IMR-90 (cell line): ENCODE results near the gene PGBD5. TPM values are rescaled to one million over a fixed set of nuclear protein-coding genes. Genes with fewer than 3 reads are reported as not detected.

Experiments
- ATAC-seq: fragments of 200-7000 bp; cut with Tn5 transposase; 2 replicates; pipeline ENCODE4 v1.9.1; 2020; ENCODE audit warnings: low read depth, mild to moderate bottlenecking, moderate library complexity
- BruUV-seq: library from RNA; stranded (reverse); fragments of 400-500 nt; replicated peaks from 2 replicates; lab custom pipeline; 2021; lab: Mats Ljungman, UMichigan
- CTCF ChIA-PET: fragments of 300-600 bp; formaldehyde crosslinking; extraction: SDS; loops from one replicate; lab custom pipeline; 2021; ENCODE audit warnings: antibody characterized with exemption; lab: Yijun Ruan, JAX
- POLR2A ChIA-PET: fragments of 300-600 bp; sonication (Branson Sonifier 250); formaldehyde crosslinking; loops from one replicate; lab custom pipeline; 2022; ENCODE audit warnings: antibody characterized with exemption; ENCODE audit not compliant: unreplicated experiment; lab: Charles Lee
- DNase-seq: peaks from one replicate; pipeline ENCODE4 v3.0.0; 2013
- H2AFZ ChIP-seq: replicated peaks from 2 replicates; pipeline ENCODE3; 2013; ENCODE audit warnings: low read length, mild to moderate bottlenecking; ENCODE audit not compliant: poor library complexity
- H2AK5ac ChIP-seq: 2 replicates; pipeline ENCODE4 v1.6.1; 2013; ENCODE audit warnings: low read depth, low read length, inconsistent platforms
- H2AK9ac ChIP-seq: replicated peaks from 2 replicates; pipeline ENCODE3; 2013; ENCODE audit warnings: mild to moderate bottlenecking, low read depth, low read length, moderate library complexity; ENCODE audit not compliant: poor library complexity
- H2BK120ac ChIP-seq: 2 replicates; pipeline ENCODE4 v1.6.1; 2013; ENCODE audit warnings: low read depth, low read length, inconsistent platforms
- H2BK15ac ChIP-seq: 3 replicates; pipeline ENCODE4 v1.6.1; 2013; ENCODE audit warnings: low read depth, low read length, inconsistent platforms
- H2BK20ac ChIP-seq: 2 replicates; pipeline ENCODE4 v1.6.1; 2013; ENCODE audit warnings: low read depth, mild to moderate bottlenecking, inconsistent platforms, low read length, moderate library complexity
- H2BK5ac ChIP-seq: 2 replicates; pipeline ENCODE4 v1.6.1; 2013; ENCODE audit warnings: mild to moderate bottlenecking, low read depth, low read length, inconsistent platforms; ENCODE audit not compliant: poor library complexity, severe bottlenecking
- H3K14ac ChIP-seq: replicated peaks from 2 replicates; pipeline ENCODE4 v1.6.1; 2013; ENCODE audit warnings: low read depth, low read length, inconsistent platforms
- H3K18ac ChIP-seq: 2 replicates; pipeline ENCODE4 v1.6.1; 2013; ENCODE audit warnings: low read depth, low read length, control low read depth
- H3K23ac ChIP-seq: 2 replicates; pipeline ENCODE4 v1.6.1; 2013; ENCODE audit warnings: low read depth, low read length, inconsistent platforms
- H3K27ac ChIP-seq: 2 replicates; pipeline ENCODE4 v1.5.1; 2013; ENCODE audit warnings: mild to moderate bottlenecking, control low read depth, low read length; ENCODE audit not compliant: insufficient read depth
- H3K27me3 ChIP-seq: 2 replicates; pipeline ENCODE4 v1.6.1; 2013; ENCODE audit warnings: low read length; ENCODE audit not compliant: control insufficient read depth, insufficient read depth
- H3K36me3 ChIP-seq: 2 replicates; pipeline ENCODE4 v1.6.1; 2013; ENCODE audit warnings: low read length, mixed read lengths; ENCODE audit not compliant: control insufficient read depth, insufficient read depth
- H3K4ac ChIP-seq: 2 replicates; pipeline ENCODE4 v1.6.1; 2013; ENCODE audit warnings: low read depth, low read length, inconsistent platforms
- H3K4me1 ChIP-seq: 2 replicates; pipeline ENCODE4 v1.6.1; 2013; ENCODE audit warnings: low read length, mixed read lengths; ENCODE audit not compliant: control insufficient read depth, insufficient read depth
- H3K4me2 ChIP-seq: 2 replicates; pipeline ENCODE4 v1.6.1; 2013; ENCODE audit warnings: low read depth, mild to moderate bottlenecking, control low read depth, low read length, moderate library complexity
- H3K4me3 ChIP-seq: 2 replicates; pipeline ENCODE4 v1.5.1; 2013; ENCODE audit warnings: low read depth, mild to moderate bottlenecking, control low read depth, low read length, moderate library complexity; ENCODE audit not compliant: insufficient read depth
- H3K56ac ChIP-seq: 2 replicates; pipeline ENCODE4 v1.6.1; 2013; ENCODE audit warnings: low read length, inconsistent platforms; ENCODE audit not compliant: insufficient read depth; ENCODE audit errors: extremely low read depth
- H3K79me1 ChIP-seq, 2 experiments: 2 replicates each; pipeline ENCODE4 v1.6.1; 2013; ENCODE audit warnings: low read length in 2 of 2, inconsistent platforms in 1 of 2, low read depth in 1 of 2
- H3K9ac ChIP-seq: 2 replicates; pipeline ENCODE4 v1.6.1; 2013; ENCODE audit warnings: low read depth, low read length, control low read depth
- H3K9me1 ChIP-seq: 2 replicates; pipeline ENCODE4 v1.6.1; 2013; ENCODE audit warnings: low read length, inconsistent platforms; ENCODE audit not compliant: insufficient read depth
- H3K9me3 ChIP-seq: 2 replicates; pipeline ENCODE4 v1.6.1; 2013; ENCODE audit warnings: low read length; ENCODE audit not compliant: control insufficient read depth, insufficient read depth
- H4K20me1 ChIP-seq: 2 replicates; pipeline ENCODE4 v1.6.1; 2013; ENCODE audit warnings: low read length, inconsistent platforms; ENCODE audit not compliant: insufficient read depth
- H4K5ac ChIP-seq: 2 replicates; pipeline ENCODE4 v1.6.1; 2013; ENCODE audit warnings: mild to moderate bottlenecking, low read depth, low read length, control low read depth
- H4K8ac ChIP-seq, 2 experiments: 2 replicates each; pipeline ENCODE4 v1.6.1; 2013; ENCODE audit warnings: low read depth in 2 of 2, low read length in 2 of 2, control low read depth in 1 of 2, inconsistent platforms in 1 of 2
- H4K91ac ChIP-seq: 2 replicates; pipeline ENCODE4 v1.6.1; 2013; ENCODE audit warnings: low read depth, low read length, inconsistent platforms; ENCODE audit not compliant: insufficient read depth
- BHLHE40 ChIP-seq: fragments of 150-350 bp; IDR thresholded peaks from 2 replicates; pipeline ENCODE4 v1.6.1; 2016; ENCODE audit warnings: mild to moderate bottlenecking, low read depth, low read length
- CEBPB ChIP-seq: IDR thresholded peaks from 2 replicates; pipeline ENCODE4 v1.6.1; 2012; ENCODE audit warnings: low read depth, low read length, improper control_type of control experiment
- CHD1 ChIP-seq: IDR thresholded peaks from 2 replicates; pipeline ENCODE4 v1.6.1; 2012; ENCODE audit warnings: low read depth, low read length, improper control_type of control experiment
- NFE2L2 ChIP-seq: fragments of 150-350 bp; IDR thresholded peaks from 2 replicates; pipeline ENCODE4 v1.6.1; 2016; ENCODE audit warnings: low read depth, mild to moderate bottlenecking, low read length
- RCOR1 ChIP-seq: IDR thresholded peaks from 2 replicates; pipeline ENCODE4 v1.6.1; 2012; ENCODE audit warnings: mild to moderate bottlenecking, low read length, improper control_type of control experiment; ENCODE audit not compliant: insufficient replicate concordance
- SMC3 ChIP-seq: fragments of 150-350 bp; IDR thresholded peaks from 2 replicates; pipeline ENCODE4 v1.6.1; 2016; ENCODE audit warnings: low read depth, mild to moderate bottlenecking, antibody characterized with exemption, low read length, moderate library complexity
- WGBS, 2 experiments: methylation state at CpG; one replicate each; pipeline versions ENCODE4 v1.1.5 to v1.1.7; 2013; ENCODE audit warnings: missing lambda C conversion rate in 2 of 2; ENCODE audit not compliant: insufficient read length in 1 of 2; ENCODE audit errors: extremely low coverage in 2 of 2; 5-methylcytosine and 5-hydroxymethylcytosine counted together
- dilution Hi-C: fragments of 300-500 bp; cut with HindIII; formaldehyde crosslinking; loops from one replicate; pipeline ENCODE4 v1.14.3; 2018; ENCODE audit warnings: low sequenced_read_pairs; ENCODE audit not compliant: unreplicated experiment
- in situ Hi-C: fragments of 300-500 bp; cut with MboI; formaldehyde crosslinking; loops from 3 replicates; pipeline ENCODE4 v1.14.3; 2019; ENCODE audit warnings: low sequenced_read_pairs, inconsistent platforms, mixed read lengths
- intact Hi-C: fragments of 100-400 bp; cut with micrococcal nuclease; formaldehyde crosslinking; loops from 2 replicates; pipeline ENCODE4 v1.10.0; 2022
- polyA plus RNA-seq, 3 experiments: library from polyadenylated mRNA; depleted of rRNA; stranded (reverse); fragments of >200 nt; gene quantifications; 2 replicates each; pipeline ENCODE4 v1.2.3, GENCODE V29; 2012; ENCODE audit warnings: low replicate concordance in 1 of 3
- total RNA-seq: library from RNA; depleted of rRNA; stranded (reverse); fragments of >200 nt; gene quantifications from 2 replicates; pipeline ENCODE4 v1.2.3, GENCODE V29; 2012
- TF ChIP-seq, protein P1 (sequence below): conservative IDR thresholded peaks from 2 replicates; pipeline ENCODE4 v1.5.1; 2012; ENCODE audit warnings: mild to moderate bottlenecking, low read depth, low read length, improper control_type of control experiment

PGBD5 gene
- total and polyA plus RNA-seq, 2 of the 4 experiments (the other 2 are of a cell fraction): 0.18 to 0.36 TPM

- no TSS peak for BruUV-seq
- ATAC-seq (no peak), DNase-seq (no peak)
- Histone ChIP-seq H3K14ac (no peak overlapping the region), H3K18ac (no peak overlapping the region), H3K4me3 (no peak overlapping the region), H2AK5ac (no peak overlapping the region), H3K9ac (no peak overlapping the region), H3K27ac (no peak overlapping the region), H3K23ac (no peak overlapping the region), H4K91ac (no peak overlapping the region), H2BK15ac (no peak overlapping the region), H3K9me1 (no peaks in the 10 kb centered on the region), H4K8ac (no peak overlapping the region), H3K36me3 (no peaks in the 10 kb centered on the region), H3K4me1 (no peaks in the 10 kb centered on the region), H2BK120ac (no peak overlapping the region), H4K20me1 (no peaks in the 10 kb centered on the region), H3K9me3 (no peaks in the 10 kb centered on the region), H3K27me3 (peaks cover 2% of the 10 kb centered on the region; the same call in 1 of the 2 replicates), H3K4me2 (no peak overlapping the region), H2BK5ac (no peak overlapping the region), H2BK20ac (no peak overlapping the region), H2AK9ac (no peak overlapping the region), H3K56ac (no peak overlapping the region), H2AFZ (no peak overlapping the region), H4K5ac (no peak overlapping the region), H3K4ac (no peak overlapping the region), H3K79me1 (no peaks in the 10 kb centered on the region)
- dilution Hi-C loops: no loop called here
- ChIA-PET CTCF (no interaction called here), POLR2A (no interaction called here)
- in situ Hi-C loops: loop anchor here (10.0 to 25.0 kb wide), 2 partner anchors 653 to 1056 kb away; partner anchors contain the start of gene RAB4A
- intact Hi-C loops: loop anchor here (10.0 kb wide), 1 partner anchor 1063 kb away; no protein-coding TSS in a partner anchor
- TF ChIP-seq SMC3 (no peak), CHD1 (no peak), RCOR1 (no peak), NFE2L2 (no peak), BHLHE40 (no peak), CEBPB (no peak)
- TF ChIP-seq, protein P1, sequence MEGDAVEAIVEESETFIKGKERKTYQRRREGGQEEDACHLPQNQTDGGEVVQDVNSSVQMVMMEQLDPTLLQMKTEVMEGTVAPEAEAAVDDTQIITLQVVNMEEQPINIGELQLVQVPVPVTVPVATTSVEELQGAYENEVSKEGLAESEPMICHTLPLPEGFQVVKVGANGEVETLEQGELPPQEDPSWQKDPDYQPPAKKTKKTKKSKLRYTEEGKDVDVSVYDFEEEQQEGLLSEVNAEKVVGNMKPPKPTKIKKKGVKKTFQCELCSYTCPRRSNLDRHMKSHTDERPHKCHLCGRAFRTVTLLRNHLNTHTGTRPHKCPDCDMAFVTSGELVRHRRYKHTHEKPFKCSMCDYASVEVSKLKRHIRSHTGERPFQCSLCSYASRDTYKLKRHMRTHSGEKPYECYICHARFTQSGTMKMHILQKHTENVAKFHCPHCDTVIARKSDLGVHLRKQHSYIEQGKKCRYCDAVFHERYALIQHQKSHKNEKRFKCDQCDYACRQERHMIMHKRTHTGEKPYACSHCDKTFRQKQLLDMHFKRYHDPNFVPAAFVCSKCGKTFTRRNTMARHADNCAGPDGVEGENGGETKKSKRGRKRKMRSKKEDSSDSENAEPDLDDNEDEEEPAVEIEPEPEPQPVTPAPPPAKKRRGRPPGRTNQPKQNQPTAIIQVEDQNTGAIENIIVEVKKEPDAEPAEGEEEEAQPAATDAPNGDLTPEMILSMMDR: no peak
- WGBS, 2 experiments: 59% methylated on average over 3 of the region's 23 CpGs; no CpG with 5 or more reads in 1 of the 2 experiments
Measured at GRCh38 chr1:230317823-230318819, 108.0 kb downstream of the PGBD5 start.
